ENCODE measurements around the gene RETREG2. TPM values are rescaled to one million over a fixed set of nuclear protein-coding genes. Genes with fewer than 3 reads are reported as not detected.

The RETREG2 gene
- total and polyA plus RNA-seq, 2 of the 4 experiments (the other 2 are of a cell fraction), result 45.2 to 51.1 TPM

DNA sequence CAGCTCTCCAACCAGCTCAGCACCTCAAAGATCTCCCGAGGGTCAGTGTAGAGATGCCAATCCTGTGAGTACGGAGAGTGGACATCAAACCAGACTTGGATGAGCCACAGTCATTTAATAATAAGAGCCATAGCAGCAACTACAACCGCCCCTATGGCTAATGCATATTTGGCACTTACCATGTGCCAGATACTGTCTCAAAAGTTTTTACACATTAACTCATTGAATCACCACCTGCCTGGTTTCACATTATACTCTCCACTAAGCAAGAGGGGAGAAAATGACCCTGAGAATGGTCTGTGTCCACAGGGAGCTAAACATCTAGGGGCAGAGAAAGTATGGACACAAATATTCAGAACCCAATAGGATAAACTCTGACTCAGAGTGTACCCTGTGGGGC, 3.9 kb upstream of the RETREG2 start:
- Histone ChIP-seq H4K8ac (ENCODE audit: low read depth in 2 of 2, low read length in 2 of 2) (no peak overlapping the region), H2BK20ac (ENCODE audit: low read depth, low read length) (no peak overlapping the region), H2AK5ac (ENCODE audit: low read depth, low read length) (no peak overlapping the region), H2BK120ac (ENCODE audit: low read depth, low read length) (no peak overlapping the region), H3K9me3 (ENCODE audit: control insufficient read depth, insufficient read depth, low read length) (no peaks in the 10 kb centered on the region), H2BK15ac (ENCODE audit: low read depth, low read length) (no peak overlapping the region), H3K9me1 (ENCODE audit: insufficient read depth, low read length) (0 out of 2 replicates have a peak, but pooled peaks cover 4% of the 10 kb centered on the region), H4K91ac (ENCODE audit: insufficient read depth, low read depth, low read length) (no peak overlapping the region), H2BK5ac (ENCODE audit: low read depth, low read length, poor library complexity, severe bottlenecking) (no peak overlapping the region), H2AFZ (replicated peaks; ENCODE audit: low read length, poor library complexity) (no peak overlapping the region), H3K4ac (ENCODE audit: low read depth, low read length) (no peak overlapping the region), H3K4me3 (ENCODE audit: insufficient read depth, low read depth, low read length) (no peak overlapping the region), H3K27ac (ENCODE audit: insufficient read depth, low read length) (no peak overlapping the region), H3K23ac (ENCODE audit: low read depth, low read length) (no peak overlapping the region), H3K4me2 (ENCODE audit: low read depth, low read length) (no peak overlapping the region), H3K14ac (replicated peaks; ENCODE audit: low read depth, low read length) (no peak overlapping the region), H4K5ac (ENCODE audit: low read depth, low read length) (no peak overlapping the region), H3K36me3 (ENCODE audit: control insufficient read depth, insufficient read depth, low read length) (peaks cover 20% of the 10 kb centered on the region), H3K27me3 (ENCODE audit: control insufficient read depth, insufficient read depth, low read length) (no peaks in the 10 kb centered on the region), H3K9ac (ENCODE audit: low read depth, low read length) (no peak overlapping the region), H4K20me1 (ENCODE audit: insufficient read depth, low read length) (peaks cover 14% of the 10 kb centered on the region), H3K79me1 (ENCODE audit: low read depth in 1 of 2, low read length in 2 of 2) (peaks cover 10 to 27% of the 10 kb centered on the region in 2 experiments; a peak in 3 of 4 replicates), H3K4me1 (ENCODE audit: control insufficient read depth, insufficient read depth, low read length) (peaks cover 8% of the 10 kb centered on the region; the same call in 1 of the 2 replicates), H3K18ac (ENCODE audit: low read depth, low read length) (no peak overlapping the region), H2AK9ac (replicated peaks; ENCODE audit: low read depth, low read length, poor library complexity) (no peak overlapping the region), H3K56ac (ENCODE audit: extremely low read depth, insufficient read depth, low read length) (no peak overlapping the region)
- ChIA-PET POLR2A (ENCODE audit: unreplicated experiment) (no interaction called here), CTCF (interaction anchor here (1.4 to 1.5 kb wide), 2 partner anchors 121 kb away, joined by 3 to 4 read pairs; no protein-coding TSS in a partner anchor)
- no TSS peak for BruUV-seq (replicated peaks)
- no peak for ATAC-seq (ENCODE audit: low read depth)
- in situ Hi-C loops (cut with MboI; ENCODE audit: low sequenced_read_pairs) (loop anchor here (5.0 kb wide), 2 partner anchors 33 to 123 kb away; partner anchors contain the start of gene ZFAND2B), intact Hi-C loops (cut with micrococcal nuclease) (no loop called here), dilution Hi-C loops (cut with HindIII; ENCODE audit: low sequenced_read_pairs, unreplicated experiment) (no loop called here)
- TF ChIP-seq CEBPB (IDR thresholded peaks at IDR 0.05; ENCODE audit: low read depth, low read length) (no peak), POLR2A (IDR thresholded peaks at IDR 0.05; ENCODE audit: low read depth, low read length) (no peak), MXI1 (IDR thresholded peaks at IDR 0.05; ENCODE audit: borderline replicate concordance, low read depth, low read length) (no peak), FOS (IDR thresholded peaks at IDR 0.05; ENCODE audit: low read depth, low read length) (no peak), USF2 (IDR thresholded peaks at IDR 0.05; ENCODE audit: low read depth, low read length) (no peak), RFX5 (IDR thresholded peaks at IDR 0.05; ENCODE audit: low read depth, low read length) (no peak), MAFK (IDR thresholded peaks at IDR 0.05; ENCODE audit: low read depth, low read length) (no peak), SMC3 (IDR thresholded peaks at IDR 0.05; ENCODE audit: low read depth, low read length) (no peak), CHD1 (IDR thresholded peaks at IDR 0.05; ENCODE audit: low read depth, low read length) (no peak), BHLHE40 (IDR thresholded peaks at IDR 0.05; ENCODE audit: low read depth, low read length) (no peak), ELK1 (IDR thresholded peaks at IDR 0.05; ENCODE audit: borderline replicate concordance, low read depth, low read length) (no peak), MAZ (IDR thresholded peaks at IDR 0.05; ENCODE audit: borderline replicate concordance, low read depth, low read length) (no peak), RCOR1 (IDR thresholded peaks at IDR 0.05; ENCODE audit: insufficient replicate concordance, low read length) (no peak), RAD21 (IDR thresholded peaks at IDR 0.05; ENCODE audit: low read length) (no peak), NFE2L2 (IDR thresholded peaks at IDR 0.05; ENCODE audit: low read depth, low read length) (no peak)
- TF ChIP-seq, protein P1, sequence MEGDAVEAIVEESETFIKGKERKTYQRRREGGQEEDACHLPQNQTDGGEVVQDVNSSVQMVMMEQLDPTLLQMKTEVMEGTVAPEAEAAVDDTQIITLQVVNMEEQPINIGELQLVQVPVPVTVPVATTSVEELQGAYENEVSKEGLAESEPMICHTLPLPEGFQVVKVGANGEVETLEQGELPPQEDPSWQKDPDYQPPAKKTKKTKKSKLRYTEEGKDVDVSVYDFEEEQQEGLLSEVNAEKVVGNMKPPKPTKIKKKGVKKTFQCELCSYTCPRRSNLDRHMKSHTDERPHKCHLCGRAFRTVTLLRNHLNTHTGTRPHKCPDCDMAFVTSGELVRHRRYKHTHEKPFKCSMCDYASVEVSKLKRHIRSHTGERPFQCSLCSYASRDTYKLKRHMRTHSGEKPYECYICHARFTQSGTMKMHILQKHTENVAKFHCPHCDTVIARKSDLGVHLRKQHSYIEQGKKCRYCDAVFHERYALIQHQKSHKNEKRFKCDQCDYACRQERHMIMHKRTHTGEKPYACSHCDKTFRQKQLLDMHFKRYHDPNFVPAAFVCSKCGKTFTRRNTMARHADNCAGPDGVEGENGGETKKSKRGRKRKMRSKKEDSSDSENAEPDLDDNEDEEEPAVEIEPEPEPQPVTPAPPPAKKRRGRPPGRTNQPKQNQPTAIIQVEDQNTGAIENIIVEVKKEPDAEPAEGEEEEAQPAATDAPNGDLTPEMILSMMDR (conservative IDR thresholded peaks at IDR 0.05; ENCODE audit: low read depth, low read length), result no peak
- no CpG with 5 or more reads among the region's 3 CpGs for WGBS, 2 experiments (ENCODE audit: extremely low coverage in 2 of 2, insufficient read length in 1 of 2)
- no peak for DNase-seq

Data from IMR-90 (cell line).